ENCODE data around the gene SMIM35.
"Not testable (repeated sequence)": the region's sequence is repeated elsewhere in the genome, so short reads cannot be mapped to it uniquely, and the experiment has no call there.

The SMIM35 gene

DNA sequence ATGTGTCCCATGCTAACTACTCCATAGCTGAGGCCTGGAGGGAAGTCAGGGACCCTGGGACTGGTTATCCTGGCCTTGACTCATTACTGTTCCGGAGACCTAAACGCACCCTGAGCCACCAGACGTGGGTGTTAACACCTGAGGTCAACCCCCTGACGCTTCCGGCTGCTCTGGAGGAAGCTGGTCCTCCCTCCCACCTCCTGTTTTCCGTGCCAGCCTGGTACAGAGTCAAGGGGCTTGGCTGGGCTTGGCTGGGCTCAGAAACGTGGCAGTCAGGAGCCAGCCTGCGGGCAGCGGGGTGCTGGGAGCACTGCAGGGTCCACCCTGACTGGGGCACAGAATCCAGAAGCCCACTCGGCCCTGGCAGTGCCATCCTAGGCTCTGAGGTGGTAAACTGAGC lies 7.3 kb downstream of the SMIM35 start:
- DNase-seq, result no peak

DNA sequence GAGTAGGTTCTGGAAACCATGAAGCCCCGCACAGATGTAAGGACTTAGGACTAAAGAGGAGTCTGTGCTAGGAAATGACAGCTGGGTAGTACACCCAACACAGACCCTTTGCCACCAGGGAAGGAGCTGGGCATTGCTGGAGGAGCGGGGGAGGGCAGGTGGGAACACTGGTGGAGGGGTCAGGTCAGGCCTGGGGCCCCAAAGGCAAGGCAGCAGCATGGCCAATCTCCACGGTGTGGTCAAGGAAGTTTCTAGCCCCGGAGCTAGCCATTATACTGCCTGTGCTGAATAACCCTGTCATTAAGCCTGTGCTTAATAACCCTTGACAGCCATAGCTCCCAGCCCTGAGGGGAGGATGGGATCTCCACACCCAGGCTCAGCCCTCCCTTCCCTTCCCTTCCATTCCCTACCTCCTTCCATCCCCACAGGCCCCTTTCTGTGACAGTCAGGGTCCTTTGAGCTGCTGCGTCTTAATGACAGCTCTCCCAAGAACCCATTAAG lies 7.8 kb downstream of the SMIM35 start:
- no peak for DNase-seq

GRCh38 chr11:118076754-118077281 lies 9.9 kb downstream of the SMIM35 start, which contains the start of gene TMPRSS4:
TMPRSS4 (plus strand) TSS chr11:118077078; CDS start chr11:118077303, 225 bp downstream.
- no peak for DNase-seq

DNA sequence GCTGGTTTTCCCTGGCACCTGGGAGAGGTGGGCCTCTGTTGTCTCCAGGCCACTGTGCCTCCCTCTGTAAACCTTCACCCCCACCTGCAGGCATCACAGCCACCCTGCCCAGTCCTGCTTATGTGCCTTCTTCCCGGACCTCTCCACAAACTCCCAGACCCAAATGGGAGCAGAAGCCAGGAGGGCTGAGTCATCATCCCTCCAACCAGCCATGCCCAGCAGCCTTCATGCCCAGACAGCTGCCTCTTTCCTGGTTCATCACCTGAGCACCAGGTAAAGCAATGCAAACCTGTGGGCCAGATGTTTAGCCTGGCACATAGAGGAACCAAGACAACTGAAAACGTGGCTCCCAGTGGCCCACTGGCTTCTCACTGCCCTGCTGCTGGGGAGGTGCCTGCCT lies 12.0 kb downstream of the SMIM35 start:
- DNase-seq, result no peak

DNA sequence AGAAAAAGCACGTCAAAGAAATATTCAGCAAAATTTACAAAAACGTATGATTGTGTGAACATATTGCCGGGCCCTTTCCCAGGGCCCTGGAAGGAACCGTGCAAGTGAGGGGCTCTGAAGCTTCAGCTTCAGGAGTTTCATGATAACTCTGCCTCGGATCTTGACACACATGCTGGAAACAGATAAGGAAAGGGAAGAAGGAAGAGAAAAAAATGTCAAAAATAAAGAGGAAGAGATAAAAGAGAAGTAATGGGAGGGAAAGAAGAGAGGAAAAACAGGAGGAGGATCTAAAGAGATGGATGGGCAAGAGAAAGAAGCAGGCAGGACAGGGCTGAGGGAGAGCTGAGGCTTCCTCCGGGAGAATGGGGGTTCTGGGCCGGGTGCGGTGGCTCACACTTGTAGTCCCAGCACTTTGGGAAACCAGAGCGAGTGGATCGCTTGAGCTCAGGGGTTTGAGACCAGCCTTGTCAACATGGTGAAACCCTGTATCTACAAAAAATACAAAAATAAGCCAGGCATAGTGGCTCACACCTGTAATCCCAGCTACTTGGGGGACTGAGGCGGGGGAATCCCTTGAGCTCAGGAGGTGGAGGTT lies 12.6 kb downstream of the SMIM35 start:
- DNase-seq, result no peak

- DNase-seq, result no peak
Observed at GRCh38 chr11:118073554-118073953, 13.2 kb downstream of the SMIM35 start.

DNA sequence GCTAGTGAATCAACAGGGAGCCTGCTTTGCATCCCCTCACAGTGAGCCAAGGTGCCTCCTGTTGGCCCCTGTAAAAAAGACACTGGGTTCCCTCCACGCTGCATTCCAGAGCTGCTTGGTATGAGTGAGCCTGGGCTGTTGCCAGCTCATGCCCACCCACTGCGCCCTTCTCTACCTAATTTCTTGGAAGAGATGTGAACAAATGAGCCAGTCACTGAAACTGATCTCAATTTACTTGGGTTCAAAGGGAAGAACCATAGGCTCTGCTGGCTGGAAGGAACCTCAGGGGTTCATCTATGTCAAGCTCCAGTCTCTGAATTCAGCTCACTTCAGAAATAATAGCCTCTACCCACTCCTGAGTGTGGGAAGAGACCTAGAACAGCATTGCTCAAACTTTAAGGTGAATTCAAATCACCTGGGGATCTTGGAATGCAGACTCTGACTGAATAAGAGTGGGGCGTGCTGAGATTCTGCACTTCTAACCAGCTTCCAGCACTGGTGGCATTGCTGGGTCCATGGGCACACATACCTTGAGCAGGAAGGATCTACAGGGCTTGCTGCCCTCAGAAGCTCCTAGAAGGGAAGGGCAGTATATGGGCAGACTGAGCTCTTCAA lies 15.2 kb downstream of the SMIM35 start:
- DNase-seq, result no peak

GRCh38 chr11:118068945-118069612 lies 17.7 kb downstream of the SMIM35 start:
- DNase-seq, result no peak

DNA sequence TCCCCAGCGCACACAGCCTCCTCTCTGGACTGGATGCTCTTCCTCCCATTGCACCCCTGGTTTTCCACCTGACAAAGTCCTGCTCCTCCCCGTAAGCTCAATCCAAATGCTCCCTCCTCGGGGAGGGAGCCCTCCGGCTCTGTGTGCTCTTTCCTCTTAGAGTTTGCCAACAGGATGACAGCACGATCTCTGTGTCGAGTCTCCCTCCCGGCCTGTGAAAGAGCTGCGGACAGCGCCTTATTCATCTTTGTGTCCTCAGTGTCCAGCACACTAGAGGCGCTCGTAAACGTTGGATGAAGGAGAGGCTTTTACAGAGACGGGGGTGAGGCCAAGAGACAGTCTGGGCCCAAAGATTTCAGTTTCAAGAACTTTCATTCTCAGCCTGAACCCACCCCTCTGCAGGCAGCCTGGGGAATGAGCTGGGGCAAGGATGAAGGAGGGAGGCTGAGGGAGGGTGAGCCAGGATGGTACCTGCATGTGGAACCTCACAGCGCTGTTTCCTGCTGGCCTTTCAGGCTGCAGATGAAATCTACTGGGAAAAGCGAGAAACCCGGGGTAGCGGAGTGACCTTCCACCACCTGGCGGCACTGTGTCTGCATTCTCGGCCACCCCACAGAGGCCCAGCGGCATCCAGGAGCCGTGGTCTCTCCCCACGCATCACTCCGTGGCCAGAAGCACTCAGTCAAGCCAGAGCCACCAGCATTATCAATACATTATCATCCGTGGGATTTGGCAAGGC lies 18.4 kb downstream of the SMIM35 start:
- DNase-seq, result no peak

DNA sequence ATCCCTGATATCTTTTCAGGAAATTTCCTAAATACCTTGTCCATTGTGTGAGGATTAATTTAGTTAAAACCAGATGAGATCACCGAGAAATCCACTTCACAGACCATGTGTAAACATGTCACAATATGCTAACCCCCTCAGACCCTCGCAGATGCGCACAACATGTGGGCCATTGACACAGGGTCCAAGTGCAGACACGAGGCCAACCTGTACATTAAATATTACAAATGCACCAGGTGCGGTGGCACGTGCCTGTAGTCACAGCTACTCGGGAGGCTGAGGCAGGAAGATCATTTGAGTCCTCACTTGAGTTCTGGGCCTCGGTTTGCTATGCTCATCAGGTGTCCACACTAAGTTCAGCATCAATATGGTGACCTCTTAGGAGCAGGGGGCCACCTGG lies 19.8 kb downstream of the SMIM35 start:
- no peak for DNase-seq

DNA sequence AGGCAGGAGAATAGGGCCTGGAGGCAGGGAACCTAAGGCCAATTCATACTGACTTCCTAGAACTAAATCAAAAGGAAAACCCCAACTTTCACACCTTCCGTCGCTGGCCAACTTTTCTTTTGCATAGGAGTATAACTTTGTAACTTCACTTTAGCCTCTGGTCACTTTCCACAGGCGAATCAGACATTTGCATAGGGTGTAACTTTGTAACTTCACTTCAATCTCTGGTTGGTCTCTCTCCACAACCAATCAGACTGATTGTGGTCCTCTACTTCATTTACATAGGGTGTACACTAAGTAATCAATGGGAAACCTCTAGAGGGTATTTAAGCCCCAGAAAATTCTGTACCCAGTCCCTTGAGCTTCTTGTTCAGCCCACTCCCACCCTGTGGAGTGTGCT lies 21.4 kb downstream of the SMIM35 start:
- no peak for DNase-seq

DNA sequence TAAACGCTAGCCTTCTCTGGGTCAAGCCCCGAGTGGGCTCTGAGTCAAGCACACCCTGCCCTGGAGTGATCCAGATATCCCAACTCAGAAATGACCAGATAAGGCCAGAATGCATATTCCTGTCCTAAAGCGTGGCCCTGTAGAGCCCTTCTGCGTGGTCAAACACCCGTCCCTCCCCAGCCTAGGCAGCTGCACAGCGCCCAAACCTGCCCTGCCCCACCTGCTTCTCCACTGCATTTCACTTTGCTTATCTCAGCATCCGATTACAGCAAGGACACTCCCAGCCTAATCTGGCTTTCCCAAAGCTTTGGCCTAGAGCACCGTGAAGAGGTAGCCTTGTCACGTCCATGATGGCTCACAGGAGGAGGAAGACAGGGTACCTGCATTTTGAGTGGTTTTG lies 21.8 kb downstream of the SMIM35 start:
- no peak for DNase-seq

DNA sequence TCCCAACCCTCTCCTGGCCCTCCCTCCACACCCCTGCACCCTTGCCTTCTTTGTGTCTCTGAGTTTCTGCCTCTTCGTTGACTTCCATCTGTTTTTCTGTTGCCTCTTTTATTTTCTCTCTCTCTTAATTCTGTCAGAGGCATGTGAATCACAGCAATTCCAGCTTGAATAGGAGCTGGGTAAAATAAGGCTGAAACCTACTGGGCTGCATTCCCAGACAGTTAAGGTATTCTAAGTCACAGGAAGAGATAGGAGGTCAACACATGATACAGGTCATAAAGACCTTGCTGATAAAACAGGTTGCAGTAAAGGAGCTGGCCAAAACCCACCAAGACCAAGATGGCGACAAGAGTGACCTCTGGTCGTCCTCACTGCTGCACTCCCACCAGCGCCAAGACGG lies 24.1 kb downstream of the SMIM35 start:
- not testable (repeated sequence) for DNase-seq

- DNase-seq, result not testable (repeated sequence)
Observed at GRCh38 chr11:118062181-118062580, 24.6 kb downstream of the SMIM35 start.

DNA sequence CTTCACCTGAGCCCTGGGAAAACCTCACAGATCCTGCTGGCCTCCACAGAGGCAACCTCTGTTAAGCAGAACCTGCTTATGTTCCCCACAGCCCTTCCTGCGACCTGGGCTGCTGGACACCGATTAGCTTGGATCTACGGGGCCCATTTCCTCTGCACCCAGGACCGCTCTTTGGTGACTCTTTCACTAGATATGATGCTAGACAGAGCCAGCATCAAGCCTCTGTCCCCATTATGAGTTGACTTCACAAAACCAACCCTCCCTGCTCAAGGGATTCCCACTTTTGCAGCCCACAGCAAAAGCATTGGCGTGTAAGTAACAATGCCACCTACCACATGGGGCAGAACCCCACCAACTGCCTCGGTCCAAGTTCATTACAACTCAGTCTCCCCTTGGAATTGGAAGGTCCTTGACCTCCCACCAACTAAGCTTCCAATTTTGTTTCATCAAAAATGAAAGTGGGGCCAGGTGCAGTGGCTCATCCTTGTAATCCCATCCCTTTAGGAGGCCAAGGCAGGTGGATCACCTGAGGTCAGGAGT lies 25.1 kb downstream of the SMIM35 start:
- no peak for DNase-seq

- no peak for DNase-seq
Observed at GRCh38 chr11:118060869-118061268, 25.9 kb downstream of the SMIM35 start.

GRCh38 chr11:118060081-118060661 lies 26.6 kb downstream of the SMIM35 start:
- DNase-seq, result no peak

GRCh38 chr11:118059246-118059940 lies 27.4 kb downstream of the SMIM35 start:
- no peak for DNase-seq

DNA sequence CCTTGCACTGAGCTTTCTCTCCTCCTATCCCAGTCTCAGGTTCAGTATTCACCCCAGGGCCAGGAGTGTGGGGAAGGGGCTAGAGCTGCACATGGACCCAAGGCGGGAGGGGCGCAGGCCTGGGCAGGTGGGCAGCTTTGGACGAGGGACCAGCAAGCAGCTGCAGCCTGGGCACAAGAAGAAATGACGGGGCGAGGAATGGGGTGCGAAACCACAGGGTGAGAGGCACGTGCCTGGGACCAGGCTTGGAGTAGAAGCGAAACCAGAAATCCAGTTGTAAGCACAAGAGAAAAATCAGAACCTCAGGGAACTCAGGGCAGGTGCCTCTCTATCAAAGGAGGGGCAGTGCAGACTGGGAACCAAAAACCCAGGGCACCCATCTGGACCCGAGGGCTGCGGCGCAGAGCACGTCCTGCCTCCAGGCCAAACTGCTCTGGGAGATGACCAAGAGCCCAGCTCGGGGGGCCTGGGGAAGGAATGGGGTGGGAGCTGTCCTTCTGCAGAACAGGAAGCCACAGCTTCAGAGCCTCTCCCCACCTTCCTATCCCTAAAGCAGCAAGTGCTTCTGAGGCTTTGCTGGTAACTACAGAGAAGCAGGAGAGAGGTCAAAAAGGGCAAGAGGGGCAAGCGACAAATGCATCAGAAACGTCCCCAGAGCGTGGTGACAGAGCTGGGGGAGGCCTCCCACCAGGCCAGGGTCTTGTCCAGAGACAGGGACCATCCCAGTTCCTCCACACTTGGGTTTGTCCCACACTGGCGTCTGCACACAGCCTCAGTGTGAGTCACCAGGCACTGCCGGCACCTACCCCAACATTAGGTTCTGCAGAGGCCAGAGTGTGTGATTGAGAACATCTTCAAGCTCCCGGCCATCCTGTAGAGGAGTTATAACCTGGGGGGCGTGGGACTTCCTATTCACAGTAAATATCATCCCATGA lies 28.2 kb downstream of the SMIM35 start:
- DNase-seq, result no peak

GRCh38 chr11:118057251-118058145 lies 29.3 kb downstream of the SMIM35 start:
- DNase-seq, result no peak

All from NCI-H1436 (cell line).